ENCODE results near the gene PKD2L1.

PKD2L1 gene

DNA sequence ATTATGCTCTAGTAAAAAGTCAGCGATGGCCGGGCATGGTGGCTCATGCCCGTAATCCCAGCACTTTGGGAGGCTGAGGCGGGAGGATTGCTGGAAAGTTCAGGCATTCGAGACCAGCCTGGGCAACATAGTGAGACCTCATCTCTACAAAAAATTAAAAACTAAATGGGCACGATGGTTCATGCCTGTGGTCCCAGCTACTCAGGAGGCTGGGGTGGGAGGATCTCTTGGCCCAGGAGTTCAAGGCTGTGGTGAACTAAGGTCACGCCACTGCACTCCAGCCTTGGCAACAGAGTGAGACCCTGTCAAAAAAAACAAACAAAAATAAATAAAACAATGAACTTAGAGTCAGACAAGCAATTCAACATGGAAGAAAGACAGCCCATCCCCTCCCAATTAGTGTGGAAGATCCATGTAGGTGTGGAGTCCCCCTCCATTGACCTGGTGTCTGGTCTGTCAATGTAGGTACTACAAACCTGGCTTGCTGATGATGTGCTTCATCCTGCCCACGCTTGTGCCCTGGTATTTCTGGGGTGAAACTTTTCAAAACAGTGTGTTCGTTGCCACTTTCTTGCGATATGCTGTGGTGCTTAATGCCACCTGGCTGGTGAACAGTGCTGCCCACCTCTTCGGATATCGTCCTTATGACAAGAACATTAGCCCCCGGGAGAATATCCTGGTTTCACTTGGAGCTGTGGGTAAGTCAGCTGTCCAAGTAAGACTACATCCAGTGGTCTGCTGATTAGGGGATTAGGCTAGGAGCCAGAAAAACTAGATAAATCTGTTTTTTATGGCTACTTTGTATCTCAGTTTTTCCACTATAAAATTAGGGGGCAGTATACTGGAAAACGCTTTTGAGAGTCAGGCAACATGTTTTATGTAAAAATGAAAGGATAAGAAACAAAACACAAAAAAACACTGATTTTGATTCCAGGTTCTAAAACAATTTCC is 26.3 kb upstream of the PKD2L1 start:
- DNase-seq = no peak

DNA sequence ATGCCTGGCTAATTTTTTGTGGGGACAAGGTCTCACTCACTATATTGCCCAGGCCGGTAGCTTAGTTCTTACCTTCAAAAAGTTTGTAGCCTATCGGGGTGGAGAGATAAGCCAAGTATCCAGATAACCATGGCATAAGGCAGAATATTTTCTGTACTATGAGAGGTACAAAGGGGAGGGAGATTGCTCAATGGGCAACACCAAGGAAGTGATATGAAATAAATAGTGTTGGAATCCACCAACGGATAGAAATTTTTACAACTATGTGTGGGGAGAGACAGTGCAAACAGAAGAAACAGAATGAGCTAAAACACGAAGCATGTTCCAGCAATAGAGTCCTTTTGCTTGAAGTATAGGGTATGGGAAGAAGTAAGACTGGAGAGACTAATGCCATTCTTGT is 25.1 kb upstream of the PKD2L1 start:
- no peak for DNase-seq

DNA sequence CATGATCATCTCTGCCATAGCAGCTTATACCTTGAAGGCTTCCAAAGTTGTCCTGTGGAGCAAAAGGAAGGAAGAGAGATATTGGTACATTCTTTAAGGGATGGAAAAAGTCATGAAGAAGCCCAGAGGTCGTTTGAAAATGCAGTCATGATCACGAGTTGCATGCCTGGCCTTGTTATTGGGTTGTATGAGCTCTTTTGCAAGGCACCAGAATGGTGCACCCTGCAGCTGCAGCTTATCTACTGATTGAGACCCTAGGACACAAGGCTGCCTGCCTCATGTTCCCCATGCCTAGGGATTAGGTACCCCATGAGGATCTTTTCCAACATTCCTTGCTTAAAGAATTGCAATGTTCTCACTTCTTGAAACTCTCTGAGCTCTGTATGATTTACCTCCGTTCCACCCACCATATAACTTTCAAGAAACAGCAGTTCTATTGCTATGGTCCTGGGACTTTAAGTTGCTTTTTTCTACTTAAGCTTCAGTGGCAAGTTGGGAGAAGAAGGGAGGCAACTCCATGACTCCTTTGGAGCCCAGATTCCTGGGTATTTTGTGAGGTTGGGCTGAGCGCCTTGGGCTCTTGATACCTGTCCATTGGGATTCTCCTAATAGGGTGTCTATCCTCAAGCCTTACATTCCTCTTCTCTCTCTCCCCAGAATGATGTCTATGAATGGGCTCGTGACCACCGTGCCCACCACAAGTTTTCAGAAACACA is 23.9 kb upstream of the PKD2L1 start:
- no peak for DNase-seq

DNA sequence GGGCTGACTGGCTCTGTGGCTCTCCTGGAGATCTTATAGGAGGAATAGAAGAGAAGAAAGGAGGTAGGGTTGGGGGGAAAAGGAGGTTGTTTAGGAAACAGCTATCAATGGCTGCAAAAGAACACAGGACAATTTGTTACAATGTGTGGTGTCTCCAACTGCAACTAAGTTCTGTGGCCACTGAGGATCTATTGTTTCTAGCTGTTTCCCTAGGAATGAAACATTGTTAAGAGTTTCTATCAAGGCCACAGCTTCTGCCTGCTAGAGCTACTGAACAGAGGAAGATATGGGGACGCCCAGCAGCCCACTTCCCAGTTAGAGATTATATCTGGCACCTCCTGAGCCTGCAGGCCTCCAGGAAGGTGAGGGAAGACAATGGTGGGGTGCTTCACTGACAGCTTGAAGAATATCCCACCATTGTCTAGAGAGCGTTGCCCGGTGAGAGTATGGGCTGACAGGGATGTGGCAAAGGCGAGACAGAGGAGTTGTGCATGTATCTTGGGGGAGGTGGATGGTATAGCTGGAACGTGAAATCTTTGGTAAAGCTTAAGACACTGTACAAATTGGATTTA is 21.0 kb upstream of the PKD2L1 start:
- no peak for DNase-seq

DNA sequence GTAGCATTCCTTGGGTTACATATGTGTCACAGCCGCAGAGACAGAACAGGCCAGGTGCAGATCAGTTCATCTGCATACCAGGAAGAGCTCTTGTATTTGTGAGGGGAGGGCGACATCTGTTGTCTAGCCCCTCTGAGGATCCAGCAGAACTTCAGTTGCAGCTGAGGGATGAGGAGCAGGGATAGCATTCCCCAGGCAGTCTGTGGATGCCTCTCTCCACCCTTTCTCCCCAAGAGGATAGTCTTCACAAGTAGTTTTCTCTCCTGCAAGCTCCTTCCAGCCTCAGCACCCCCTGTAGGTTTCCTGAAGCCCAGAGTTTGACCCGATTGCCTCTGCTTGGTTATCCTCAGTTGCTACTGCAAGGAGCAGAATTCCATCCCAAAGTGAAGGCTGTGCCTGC is 19.6 kb upstream of the PKD2L1 start:
- DNase-seq = no peak

DNA sequence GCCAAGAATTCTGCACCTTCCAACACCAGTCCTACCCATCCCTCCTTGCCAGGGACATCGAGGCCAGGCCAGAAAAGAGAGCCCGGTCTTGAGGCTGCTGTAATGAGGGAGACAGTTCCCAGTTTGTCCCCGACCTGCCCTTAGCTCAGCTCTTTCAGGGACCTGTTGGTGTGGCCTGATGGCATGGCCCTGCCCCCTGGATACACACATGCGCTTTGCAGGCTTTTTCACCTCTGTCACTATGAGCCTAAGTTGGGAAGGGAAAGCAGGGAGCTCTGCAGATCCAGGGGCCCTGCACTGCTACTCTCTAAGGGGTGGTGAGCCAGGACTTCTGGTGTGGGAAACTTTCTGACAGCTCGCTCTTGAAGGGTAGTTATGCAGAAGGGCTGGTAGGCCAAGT is 19.1 kb upstream of the PKD2L1 start:
- no peak for DNase-seq

DNA sequence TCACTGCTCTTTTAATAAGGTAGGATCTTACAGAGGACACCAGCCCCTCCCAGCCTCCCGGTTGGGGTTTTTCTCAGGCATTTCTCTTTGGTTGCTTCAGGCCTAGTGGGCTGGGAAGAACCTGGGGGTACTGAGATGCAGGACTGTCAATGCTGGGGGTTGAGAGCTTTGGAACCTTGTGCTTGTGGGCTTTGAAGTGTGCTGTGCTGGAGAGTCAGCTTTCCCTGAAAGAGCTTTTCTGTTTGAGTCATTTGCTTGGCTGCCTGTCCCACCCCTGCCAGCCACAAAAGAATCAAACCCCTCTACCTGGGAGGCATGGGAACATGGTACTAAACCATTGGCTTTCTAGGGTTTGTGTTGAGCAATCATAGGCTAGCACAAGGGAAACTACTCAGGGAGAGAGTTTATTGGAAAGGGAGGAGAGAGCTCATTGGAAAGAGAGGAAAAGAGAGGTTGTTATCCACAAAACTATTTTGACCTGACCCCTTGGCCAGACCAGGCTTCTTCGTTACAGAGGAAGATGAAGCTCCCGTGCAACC is 18.4 kb upstream of the PKD2L1 start:
- no peak for DNase-seq

DNA sequence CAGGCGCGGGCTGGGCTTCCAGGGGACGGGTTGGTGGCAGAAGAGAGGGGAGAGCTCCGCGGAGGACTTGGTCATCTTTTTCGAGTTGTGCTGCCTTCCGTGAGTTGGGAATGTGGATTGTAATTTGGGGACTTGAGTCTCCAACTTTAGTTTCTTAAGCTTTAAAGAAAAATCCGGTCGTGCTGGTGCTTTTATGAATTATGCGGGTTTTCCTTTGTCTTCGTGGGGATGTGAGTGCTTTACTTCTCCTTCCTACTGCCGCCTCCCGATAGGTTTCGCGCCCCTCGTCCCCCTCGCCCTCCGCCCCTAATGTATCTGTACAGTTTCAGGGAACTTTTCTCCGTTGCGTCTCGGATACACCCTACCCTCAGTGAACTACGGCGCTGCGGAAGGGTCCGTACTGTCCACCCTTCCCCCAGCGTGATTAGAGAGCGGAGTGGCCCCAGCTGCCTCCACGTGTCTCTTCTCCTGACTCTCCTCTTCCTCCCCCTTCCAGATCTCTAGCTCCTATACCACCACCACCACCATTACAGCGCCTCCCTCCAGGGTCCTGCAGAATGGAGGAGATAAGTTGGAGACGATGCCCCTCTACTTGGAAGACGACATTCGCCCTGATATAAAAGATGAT is 17.7 kb upstream of the PKD2L1 start:
- DNase-seq = no peak

DNA sequence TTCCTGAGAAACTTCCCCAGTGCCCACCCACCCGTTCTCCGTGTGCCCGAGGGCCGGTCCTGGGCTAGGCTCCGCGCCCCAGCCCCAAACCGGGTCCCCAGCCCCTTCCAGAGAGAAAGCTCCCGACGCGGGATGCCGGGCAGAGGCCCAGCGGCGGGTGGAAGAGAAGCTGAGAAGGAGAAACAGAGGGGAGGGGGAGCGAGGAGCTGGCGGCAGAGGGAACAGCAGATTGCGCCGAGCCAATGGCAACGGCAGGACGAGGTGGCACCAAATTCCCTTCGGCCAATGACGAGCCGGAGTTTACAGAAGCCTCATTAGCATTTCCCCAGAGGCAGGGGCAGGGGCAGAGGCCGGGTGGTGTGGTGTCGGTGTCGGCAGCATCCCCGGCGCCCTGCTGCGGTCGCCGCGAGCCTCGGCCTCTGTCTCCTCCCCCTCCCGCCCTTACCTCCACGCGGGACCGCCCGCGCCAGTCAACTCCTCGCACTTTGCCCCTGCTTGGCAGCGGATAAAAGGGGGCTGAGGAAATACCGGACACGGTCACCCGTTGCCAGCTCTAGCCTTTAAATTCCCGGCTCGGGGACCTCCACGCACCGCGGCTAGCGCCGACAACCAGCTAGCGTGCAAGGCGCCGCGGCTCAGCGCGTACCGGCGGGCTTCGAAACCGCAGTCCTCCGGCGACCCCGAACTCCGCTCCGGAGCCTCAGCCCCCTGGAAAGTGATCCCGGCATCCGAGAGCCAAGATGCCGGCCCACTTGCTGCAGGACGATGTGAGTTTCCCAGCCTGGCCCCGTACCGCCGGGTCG is 16.9 kb upstream of the PKD2L1 start, which contains the start of gene SCD:
TSS of gene SCD (plus strand) at position 469 of the 803 bp plus-strand sequence. CDS start at position 741, 272 bp downstream.
- peak; percentile 32 to 96 (median 63) for DNase-seq

DNA sequence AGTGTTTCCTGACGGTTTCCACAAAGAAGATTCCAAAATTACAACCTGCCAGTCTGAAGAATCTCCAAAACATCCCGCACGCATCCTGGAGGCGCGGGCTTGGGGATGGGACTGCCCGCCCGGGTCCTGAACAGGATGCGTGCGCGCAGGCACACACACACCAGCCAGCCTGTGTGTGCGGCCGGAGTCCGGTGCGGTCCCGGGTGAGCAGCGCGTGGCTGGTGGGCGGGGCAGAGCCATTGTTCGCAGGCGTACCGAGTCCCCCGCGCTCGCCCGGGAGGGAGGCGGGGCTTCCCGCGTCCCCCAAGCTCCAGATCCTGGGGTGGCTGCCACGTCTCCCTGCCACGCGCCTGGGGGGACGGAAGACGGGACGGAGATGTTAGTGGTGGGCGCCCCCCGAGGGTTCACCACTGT is 16.3 kb upstream of the PKD2L1 start:
- peak; percentile 17 to 76 (median 33) for DNase-seq

DNA sequence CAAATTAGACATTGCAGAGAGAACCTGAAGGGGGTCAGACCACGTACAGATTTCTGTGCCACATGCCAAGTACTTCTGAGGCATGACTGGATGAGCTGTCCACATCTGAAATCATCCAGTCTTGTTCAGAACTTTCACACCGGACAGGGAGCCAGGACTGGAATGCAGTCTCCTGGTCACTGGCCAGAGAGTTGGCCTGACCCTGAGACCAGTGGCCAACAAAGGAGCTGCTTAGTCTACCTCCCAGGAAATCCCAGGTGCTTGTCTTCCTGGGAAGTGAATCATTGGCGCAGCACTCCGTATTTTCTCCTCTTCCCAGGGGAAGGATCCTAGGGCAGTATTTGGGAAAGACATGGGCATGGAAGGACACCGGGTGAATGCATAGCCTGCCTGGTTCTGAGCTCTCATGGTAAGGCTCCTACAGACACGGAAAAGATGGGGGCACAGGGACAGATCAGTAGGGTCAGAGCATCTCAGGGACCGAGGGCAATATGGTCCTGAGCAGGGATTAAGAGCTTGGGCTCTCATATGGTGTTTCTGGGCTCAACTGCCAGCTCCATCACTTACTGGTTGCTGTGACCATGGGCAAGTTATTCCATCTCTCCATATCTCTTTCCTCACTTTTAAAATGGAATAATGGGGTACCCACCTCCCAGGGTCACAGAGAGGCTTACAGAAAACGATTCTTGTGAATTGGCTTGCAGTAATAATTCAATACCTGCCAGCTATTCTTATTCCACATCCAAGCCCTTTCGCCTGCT is 15.7 kb upstream of the PKD2L1 start:
- no peak for DNase-seq

DNA sequence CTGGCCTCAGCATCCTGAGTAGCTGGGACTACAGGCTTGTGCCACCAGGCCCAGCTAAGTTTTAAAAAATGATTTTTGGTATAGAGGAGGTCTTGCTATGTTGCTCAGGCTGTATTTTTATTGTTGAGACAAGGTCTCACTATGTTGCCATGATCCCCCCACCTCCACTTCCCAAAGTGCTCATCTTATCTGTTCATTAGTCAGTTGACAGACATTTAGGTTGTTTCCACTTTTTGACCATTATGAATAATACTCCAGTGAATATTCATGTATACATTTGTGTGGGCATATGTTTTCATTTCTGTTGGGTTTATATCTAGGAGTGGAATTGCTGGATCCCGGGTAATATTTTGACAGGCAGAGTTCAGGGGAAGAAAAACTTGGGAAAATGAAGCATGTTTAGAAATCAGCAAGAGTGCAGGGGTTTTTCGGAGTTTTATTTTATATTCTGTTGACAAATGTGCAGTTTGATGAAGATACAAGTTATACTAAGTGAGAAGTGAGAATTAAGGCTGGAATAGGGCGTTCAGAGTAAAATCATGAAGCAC is 14.3 kb upstream of the PKD2L1 start:
- DNase-seq = no peak

DNA sequence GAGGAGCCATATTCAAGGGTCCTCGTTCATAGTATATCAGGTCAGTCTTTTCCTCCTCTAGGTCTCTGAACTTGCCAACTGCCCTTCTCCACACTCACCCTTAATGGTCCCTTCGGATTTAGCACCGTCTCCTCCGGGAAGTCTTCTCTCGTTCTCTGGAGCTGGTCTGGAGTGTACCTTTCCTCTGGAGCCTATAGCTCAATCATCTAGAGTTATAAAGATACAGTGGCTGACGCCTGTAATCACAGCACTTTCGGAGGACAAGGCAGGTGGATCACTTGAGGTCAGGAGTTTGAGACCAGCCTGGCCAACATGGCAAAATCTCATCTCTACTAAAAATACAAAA is 12.6 kb upstream of the PKD2L1 start:
- no peak for DNase-seq

DNA sequence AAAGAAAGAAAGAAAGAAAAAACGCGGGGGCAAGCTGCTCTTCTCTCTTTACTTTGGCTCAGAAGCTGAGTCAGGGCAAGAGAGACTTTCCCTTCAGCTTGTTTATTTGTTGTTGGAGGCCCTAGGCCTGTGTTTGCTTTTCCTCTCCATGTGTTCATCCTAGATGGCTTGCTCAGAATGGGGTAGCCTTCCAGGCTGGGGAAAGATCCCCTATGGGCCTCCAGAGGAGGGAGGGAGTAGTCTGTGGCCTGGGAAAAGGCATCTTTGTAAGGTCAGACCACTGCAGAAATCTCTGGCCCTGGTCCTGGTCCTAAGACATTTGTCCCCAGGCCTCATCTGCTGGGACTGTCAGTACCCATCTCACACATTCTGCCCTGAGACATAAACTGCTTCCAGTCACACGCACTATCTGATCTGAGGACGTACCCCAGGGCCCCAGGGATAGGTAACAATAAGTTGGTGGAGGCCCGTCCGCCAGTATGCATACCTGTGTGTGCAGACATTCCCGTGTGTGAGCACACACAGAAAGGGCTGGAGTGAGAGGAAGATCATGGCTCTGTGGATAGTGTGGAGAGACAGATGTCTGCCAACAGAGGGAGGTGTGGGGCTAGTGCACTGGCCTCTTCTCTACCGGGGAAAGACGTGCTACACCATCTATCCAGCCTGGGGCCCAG is 12.1 kb upstream of the PKD2L1 start:
- peak in 3 of 5 experiments; percentile 4 to 69 (median 22) for DNase-seq

DNA sequence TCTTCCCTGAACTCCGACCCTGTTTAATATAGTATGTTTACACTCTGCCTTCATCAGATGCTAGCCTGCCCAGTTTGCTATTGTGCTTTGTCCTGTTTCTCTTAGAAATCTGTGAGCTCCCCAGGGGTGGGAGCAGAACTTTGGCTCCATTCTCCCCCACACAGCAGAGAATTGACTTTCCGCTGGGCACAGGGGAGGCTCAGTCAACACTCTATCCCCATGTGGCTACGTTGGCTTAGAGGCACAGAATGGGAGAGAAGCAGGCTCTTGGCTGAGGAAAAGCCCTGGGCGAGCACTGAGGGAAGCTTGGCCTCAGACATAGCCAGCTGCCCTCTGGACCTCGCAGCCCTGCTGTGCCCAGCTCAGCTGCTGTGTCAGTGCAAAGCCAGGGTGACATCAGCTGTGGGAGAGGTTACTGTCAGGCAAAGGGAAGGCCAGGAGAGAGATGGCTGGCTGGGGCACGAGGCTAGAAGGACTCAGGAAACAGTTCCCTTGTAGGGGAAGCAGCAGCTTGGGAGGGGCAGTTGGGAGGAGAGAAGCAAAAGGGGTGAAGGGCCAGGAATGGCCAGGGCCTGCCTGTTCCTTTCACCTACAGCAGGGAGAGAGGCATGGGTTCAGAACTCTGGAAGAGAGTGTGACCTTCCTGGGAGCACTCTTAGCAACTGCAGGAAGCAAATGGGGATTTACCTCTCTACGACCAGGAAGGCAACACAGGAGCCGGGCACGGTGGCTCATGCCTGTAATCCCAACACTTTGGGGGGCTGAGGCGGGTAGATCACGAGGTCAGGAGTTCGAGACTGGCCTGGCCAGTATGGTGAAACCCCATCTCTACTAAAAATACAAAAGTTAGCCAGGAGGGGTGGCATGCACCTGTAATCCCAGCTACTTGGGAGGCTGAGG is 11.2 kb upstream of the PKD2L1 start:
- no peak for DNase-seq

DNA sequence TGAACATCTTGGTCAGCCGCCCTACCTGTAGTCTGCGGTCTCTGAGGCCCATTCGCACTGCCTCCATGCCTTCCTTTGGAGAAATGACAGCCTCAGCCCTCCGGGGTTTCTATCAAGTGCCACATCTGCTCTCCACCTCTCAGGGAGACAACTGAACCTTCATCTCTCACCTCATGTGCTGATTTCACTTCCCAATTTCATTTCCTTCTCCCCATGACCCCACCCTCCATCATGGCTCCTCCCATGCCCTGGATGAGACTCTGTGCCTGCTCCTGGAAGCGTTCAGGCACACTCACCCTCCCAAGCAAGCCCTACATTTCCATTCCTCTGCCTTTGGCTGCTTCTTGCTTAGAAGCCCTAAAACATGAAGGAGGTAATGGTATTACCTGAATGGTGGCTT is 9.2 kb upstream of the PKD2L1 start:
- no peak for DNase-seq

DNA sequence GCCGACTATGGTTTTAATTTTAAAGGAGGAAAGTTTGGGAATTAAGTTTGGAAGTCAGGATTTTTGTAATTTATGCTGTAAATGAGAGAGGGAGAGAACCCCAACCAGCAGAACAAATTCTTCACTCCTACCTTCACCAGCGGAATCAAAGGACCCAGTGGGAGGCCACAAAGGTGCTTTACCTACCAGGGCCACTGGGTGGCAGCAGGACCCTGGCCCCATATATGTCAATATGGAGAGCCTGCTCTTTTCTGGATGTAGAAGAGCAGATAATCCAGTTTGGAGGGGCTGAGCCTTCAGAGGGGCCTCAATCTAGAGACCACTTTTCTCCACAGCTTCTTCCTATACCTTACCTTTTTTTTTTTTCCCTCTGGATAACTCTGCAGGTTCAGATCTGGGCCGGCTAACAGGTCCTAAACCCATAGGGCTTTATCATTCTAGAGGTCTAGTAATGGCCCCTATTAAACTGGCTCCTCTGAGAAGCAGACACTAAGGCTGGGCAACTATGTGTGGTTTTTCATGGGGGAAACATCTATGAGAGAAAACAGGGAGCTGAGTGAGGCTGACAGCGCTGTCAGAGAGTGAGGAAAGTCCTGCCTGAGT is 8.5 kb upstream of the PKD2L1 start:
- DNase-seq = peak; percentile 44 to 74 (median 64)

DNA sequence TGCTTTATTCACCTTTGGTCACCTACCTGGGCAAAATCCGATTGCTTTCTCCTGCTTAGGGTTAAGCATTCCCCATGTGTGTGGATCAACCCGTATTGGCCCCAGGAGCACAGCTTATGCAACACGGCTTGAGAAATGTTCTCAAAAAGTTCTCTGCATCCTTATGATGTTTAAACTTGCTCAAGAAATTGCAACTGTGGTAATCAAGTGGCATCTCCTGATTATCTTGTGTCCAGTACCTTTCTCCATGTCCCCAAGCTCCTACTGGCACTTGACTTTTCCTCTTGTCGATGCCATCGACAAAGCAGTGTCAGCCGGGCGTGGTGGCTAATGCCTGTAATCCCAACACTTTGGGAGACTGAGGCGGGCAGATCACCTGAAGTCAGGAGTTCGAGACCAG is 4.7 kb upstream of the PKD2L1 start:
- DNase-seq = no peak
